H1 (cell line): ENCODE results near the gene CPT1A. TPM values are rescaled to one million over a fixed set of nuclear protein-coding genes. Genes with fewer than 3 reads are reported as not detected.

Experiments
- CTCF ChIA-PET: fragments of 300-600 bp; sonication (Branson Sonifier 250); formaldehyde crosslinking; loops from one replicate; lab custom pipeline; 2021; ENCODE audit not compliant: partially characterized antibody; lab: Charles Lee
- POLR2A ChIA-PET: fragments of 300-600 bp; sonication (Branson Sonifier 250); formaldehyde crosslinking; loops from one replicate; lab custom pipeline; 2021; ENCODE audit warnings: inconsistent platforms; ENCODE audit not compliant: partially characterized antibody; lab: Charles Lee
- DNase-seq, 2 experiments: peaks; one replicate each; pipeline versions ENCODE4 v3.0.0 to v3.0.0-alpha.2; 2010 to 2022; ENCODE audit warnings: low spot score in 2 of 2, low read depth in 1 of 2, mixed read lengths in 1 of 2
- FAIRE-seq: peaks from 2 replicates; lab custom pipeline; 2011; peaks lifted over from hg19 to GRCh38; lab: Jason Lieb, UNC
- H2AFZ ChIP-seq: 2 replicates; pipeline ENCODE4 v1.8.1; 2012; ENCODE audit warnings: low read length, inconsistent platforms
- H2AK5ac ChIP-seq: 2 replicates; pipeline ENCODE4 v1.6.1; 2013; ENCODE audit warnings: low read depth, low read length
- H2BK120ac ChIP-seq: replicated peaks from 2 replicates; pipeline ENCODE3; 2013; ENCODE audit warnings: low read depth, low read length, inconsistent platforms
- H2BK12ac ChIP-seq: 2 replicates; pipeline ENCODE4 v1.6.1; 2013; ENCODE audit warnings: low read depth, low read length
- H2BK15ac ChIP-seq: 2 replicates; pipeline ENCODE4 v1.6.1; 2013; ENCODE audit warnings: low read length
- H2BK20ac ChIP-seq: 2 replicates; pipeline ENCODE4 v1.6.1; 2013; ENCODE audit warnings: low read length
- H2BK5ac ChIP-seq: 2 replicates; pipeline ENCODE4 v1.6.1; 2013; ENCODE audit warnings: low read depth, low read length
- H3K14ac ChIP-seq: 2 replicates; pipeline ENCODE4 v1.6.1; 2013; ENCODE audit warnings: inconsistent platforms; ENCODE audit not compliant: insufficient read length
- H3K18ac ChIP-seq: 2 replicates; pipeline ENCODE4 v1.6.1; 2013; ENCODE audit warnings: low read length; ENCODE audit errors: extremely low read depth
- H3K23ac ChIP-seq: 2 replicates; pipeline ENCODE4 v1.6.1; 2013; ENCODE audit warnings: inconsistent platforms; ENCODE audit not compliant: insufficient read length
- H3K23me2 ChIP-seq: 2 replicates; pipeline ENCODE4 v1.6.1; 2013; ENCODE audit warnings: low read depth, low read length
- H3K27ac ChIP-seq: 2 replicates; pipeline ENCODE4 v1.6.1; 2011; ENCODE audit warnings: low read depth, low read length, inconsistent platforms
- H3K27me3 ChIP-seq, 4 experiments: replicated peaks in 1 of 4; 1 replicate in 1 of 4; 2 replicates in 3 of 4; pipeline versions ENCODE4 v1.6.1 to v1.8.1; 2011 to 2013; ENCODE audit warnings: low read length in 3 of 4, mild to moderate bottlenecking in 3 of 4, inconsistent platforms in 2 of 4, mixed read lengths in 2 of 4, moderate library complexity in 1 of 4; ENCODE audit not compliant: control insufficient read depth in 3 of 4, insufficient read depth in 3 of 4; ENCODE audit errors: extremely low read depth in 1 of 4
- H3K36me3 ChIP-seq, 4 experiments: 2 replicates each; pipeline versions ENCODE4 v1.6.1 to v1.8.1; 2011 to 2013; ENCODE audit warnings: mild to moderate bottlenecking in 4 of 4, low read length in 3 of 4, moderate library complexity in 2 of 4, control low read depth in 1 of 4, inconsistent platforms in 1 of 4; ENCODE audit not compliant: insufficient read depth in 4 of 4, control insufficient read depth in 2 of 4
- H3K4ac ChIP-seq: replicated peaks from 2 replicates; pipeline ENCODE3; 2013; ENCODE audit warnings: low read length, low read depth, mixed read lengths, inconsistent platforms; ENCODE audit not compliant: insufficient read length
- H3K4me1 ChIP-seq, 4 experiments: replicated peaks in 1 of 4; 1 replicate in 1 of 4; 2 replicates in 3 of 4; pipeline versions ENCODE4 v1.6.1 to v1.8.1; 2011 to 2013; ENCODE audit warnings: low read length in 3 of 4, inconsistent platforms in 2 of 4, mixed read lengths in 1 of 4; ENCODE audit not compliant: insufficient read depth in 4 of 4, control insufficient read depth in 3 of 4
- H3K4me2 ChIP-seq, 2 experiments: 2 replicates each; pipeline versions ENCODE4 v1.6.1 to v1.8.1; 2011 to 2013; ENCODE audit warnings: low read depth in 2 of 2, low read length in 2 of 2, control low read depth in 1 of 2, inconsistent platforms in 1 of 2, mild to moderate bottlenecking in 1 of 2; ENCODE audit not compliant: insufficient read depth in 1 of 2
- H3K4me3 ChIP-seq, 4 experiments: fragments of 200-600, 300-600 bp in 1 of 4; sonication (generic), shearing (Covaris generic), sonication (Bioruptor Twin) in 1 of 4; 2 replicates each; pipeline versions ENCODE4 v1.5.1 to v1.8.1; 2011 to 2016; ENCODE audit warnings: low read length in 4 of 4, low read depth in 3 of 4, control low read depth in 2 of 4, inconsistent platforms in 2 of 4, mild to moderate bottlenecking in 2 of 4, mixed read lengths in 1 of 4, moderate library complexity in 1 of 4; ENCODE audit not compliant: insufficient read depth in 2 of 4; ENCODE audit errors: extremely low read depth in 1 of 4
- H3K56ac ChIP-seq: replicated peaks from 2 replicates; pipeline ENCODE3; 2013; ENCODE audit warnings: low read depth, mild to moderate bottlenecking, mixed read lengths, low read length, inconsistent platforms; ENCODE audit not compliant: insufficient read length
- H3K79me1 ChIP-seq: 2 replicates; pipeline ENCODE4 v1.6.1; 2013; ENCODE audit warnings: low read depth, low read length, control low read depth
- H3K79me2 ChIP-seq, 2 experiments: 2 replicates each; pipeline versions ENCODE4 v1.6.1 to v1.8.1; 2012 to 2013; ENCODE audit warnings: low read length in 2 of 2, mild to moderate bottlenecking in 2 of 2, inconsistent platforms in 1 of 2; ENCODE audit not compliant: insufficient read depth in 2 of 2, control insufficient read depth in 1 of 2
- H3K9ac ChIP-seq, 4 experiments: replicated peaks in 1 of 4; 1 replicate in 1 of 4; 2 replicates in 3 of 4; pipeline versions ENCODE4 v1.6.1 to v1.8.1; 2011 to 2013; ENCODE audit warnings: low read depth in 3 of 4, low read length in 3 of 4, control low read depth in 2 of 4, mild to moderate bottlenecking in 2 of 4, moderate library complexity in 2 of 4, inconsistent platforms in 1 of 4; ENCODE audit errors: extremely low read depth in 1 of 4
- H3K9me3 ChIP-seq, 2 experiments: 2 replicates each; pipeline versions ENCODE4 v1.6.1 to v1.8.1; 2012 to 2013; ENCODE audit warnings: mild to moderate bottlenecking in 2 of 2, moderate library complexity in 2 of 2, control low read depth in 1 of 2, inconsistent platforms in 1 of 2, low read depth in 1 of 2, low read length in 1 of 2, mixed read lengths in 1 of 2; ENCODE audit not compliant: insufficient read depth in 2 of 2
- H4K20me1 ChIP-seq, 2 experiments: replicated peaks in 1 of 2; 2 replicates each; pipeline versions ENCODE3 to v1.8.1; 2011 to 2013; ENCODE audit warnings: inconsistent platforms in 2 of 2, low read length in 2 of 2, mild to moderate bottlenecking in 1 of 2; ENCODE audit not compliant: insufficient read depth in 2 of 2, control insufficient read depth in 1 of 2
- H4K5ac ChIP-seq: 2 replicates; pipeline ENCODE4 v1.6.1; 2013; ENCODE audit warnings: low read length, low read depth, mixed read lengths, inconsistent platforms; ENCODE audit not compliant: insufficient read length
- H4K8ac ChIP-seq: 2 replicates; pipeline ENCODE4 v1.8.0; 2013; ENCODE audit warnings: mild to moderate bottlenecking, moderate library complexity, low read length, inconsistent platforms; ENCODE audit not compliant: insufficient read depth; ENCODE audit errors: extremely low read depth
- H4K91ac ChIP-seq: replicated peaks from 2 replicates; pipeline ENCODE3; 2013; ENCODE audit warnings: low read length, mixed read lengths, inconsistent platforms; ENCODE audit not compliant: insufficient read length
- ASH2L ChIP-seq: fragments of 200-600, 300-600 bp; sonication (generic); IDR thresholded peaks from one replicate; pipeline ENCODE4 v1.7.1; 2017; ENCODE audit warnings: low read length
- EP300 ChIP-seq, 2 experiments: IDR thresholded peaks; 1 replicate in 1 of 2; 2 replicates in 1 of 2; pipeline ENCODE4 v1.6.1; 2011 to 2012; ENCODE audit warnings: low read depth in 2 of 2, low read length in 2 of 2, mild to moderate bottlenecking in 2 of 2, borderline replicate concordance in 1 of 2, inconsistent platforms in 1 of 2, moderate library complexity in 1 of 2
- EZH2 ChIP-seq: fragments of 200-600 bp; sonication (generic); IDR thresholded peaks from 2 replicates; pipeline ENCODE4 v1.7.1; 2012; ENCODE audit warnings: low read depth, mild to moderate bottlenecking, moderate library complexity, low read length, inconsistent platforms; ENCODE audit not compliant: severe bottlenecking
- GABPA ChIP-seq: IDR thresholded peaks from 2 replicates; pipeline ENCODE4 v1.6.1; 2011; ENCODE audit warnings: mild to moderate bottlenecking, low read length, moderate library complexity, borderline replicate concordance; ENCODE audit not compliant: insufficient read depth
- HDAC6 ChIP-seq: IDR thresholded peaks from one replicate; pipeline ENCODE4 v1.7.1; 2012; ENCODE audit warnings: low read depth, mild to moderate bottlenecking, inconsistent platforms, low read length, moderate library complexity
- JUND ChIP-seq: IDR thresholded peaks from 2 replicates; pipeline ENCODE4 v1.6.1; 2011; ENCODE audit warnings: mild to moderate bottlenecking, improper control_type of control experiment, low read length
- RFX5 ChIP-seq: IDR thresholded peaks from 2 replicates; pipeline ENCODE4 v1.6.1; 2011; ENCODE audit warnings: low read depth, low read length, improper control_type of control experiment, borderline replicate concordance
- SP4 ChIP-seq: IDR thresholded peaks from 2 replicates; pipeline ENCODE4 v1.6.1; 2012; ENCODE audit warnings: low read length, inconsistent platforms
- YY1 ChIP-seq: IDR thresholded peaks from 2 replicates; pipeline ENCODE4 v1.6.1; 2011; ENCODE audit warnings: low read depth, mild to moderate bottlenecking, low read length
- WGBS, 2 experiments: shearing (Covaris generic) in 1 of 2; methylation state at CpG; one replicate each; pipeline versions ENCODE4 v1.1.6 to v1.1.7; 2013 to 2015; ENCODE audit warnings: low lambda C conversion rate in 2 of 2, mixed read lengths in 2 of 2, inconsistent platforms in 1 of 2, low coverage in 1 of 2, missing lambda C conversion rate in 1 of 2; ENCODE audit not compliant: insufficient replicate concordance in 2 of 2, insufficient coverage in 1 of 2, insufficient read length in 1 of 2; ENCODE audit errors: extremely low coverage in 1 of 2, missing lambda C conversion rate in 1 of 2; 5-methylcytosine and 5-hydroxymethylcytosine counted together
- polyA plus RNA-seq, 7 experiments: library from polyadenylated mRNA; depleted of rRNA in 3 of 7; stranded (reverse) in 5 of 7; unstranded in 2 of 7; fragments of >200 nt in 5 of 7; fragments of 200-250 nt in 2 of 7; gene quantifications; 1 replicate in 5 of 7; 2 replicates in 1 of 7; 4 replicates in 1 of 7; pipeline versions ENCODE4 v1.2.1 to v1.2.3, GENCODE V29; 2011 to 2013; ENCODE audit warnings: missing spikeins in 2 of 7, mixed read lengths in 2 of 7
- total RNA-seq: library from RNA; stranded (reverse); fragmentation: NEBNext Ultra II Directional; extraction: Animal tissue kit (Norgen Biotek cat#: 25700); gene quantifications from 2 replicates; pipeline ENCODE4 v1.2.1, GENCODE V29; 2021
- TF ChIP-seq, protein P1 (sequence below): IDR thresholded peaks from 2 replicates; pipeline ENCODE4 v1.6.1; 2011; ENCODE audit warnings: low read depth, mild to moderate bottlenecking, low read length; ENCODE audit not compliant: insufficient read depth
- TF ChIP-seq, protein P2 (sequence below), 3 experiments: IDR thresholded peaks; 1 replicate in 2 of 3; 2 replicates in 1 of 3; pipeline versions ENCODE4 v1.5.1 to v1.6.1; 2011; ENCODE audit warnings: low read length in 3 of 3, mild to moderate bottlenecking in 3 of 3, inconsistent platforms in 2 of 3, low read depth in 1 of 3, moderate library complexity in 1 of 3; ENCODE audit not compliant: insufficient read depth in 1 of 3; ENCODE audit errors: control extremely low read depth in 1 of 3

The CPT1A gene
- total and polyA plus RNA-seq, 2 of the 8 experiments (the other 6 are each of a cell fraction or from before 2014, with no cell fraction given) = 2.9 to 12.2 TPM

DNA sequence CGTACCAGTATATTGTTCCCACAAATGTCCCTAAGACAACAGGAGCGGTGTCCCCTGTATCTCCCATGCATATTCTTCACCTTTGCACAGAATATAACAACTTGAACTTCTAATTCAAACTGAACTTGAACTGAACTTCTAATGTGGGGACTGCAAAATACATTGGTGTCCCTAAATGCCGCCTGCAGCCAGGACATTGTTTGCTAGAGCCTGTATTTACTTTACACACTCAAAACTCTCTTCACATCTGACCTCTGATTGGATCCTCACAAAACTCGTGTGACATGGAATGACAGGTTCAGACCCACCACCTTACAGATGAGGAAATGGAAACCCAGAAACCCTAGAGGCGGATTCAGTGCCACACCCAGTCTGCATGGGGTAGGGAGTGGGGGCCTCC is 6.4 kb downstream of the CPT1A start:
- no peak overlapping the region for H2BK15ac ChIP-seq
- no peaks in the 10 kb centered on the region for H3K79me1 ChIP-seq
- H4K5ac ChIP-seq = no peak overlapping the region
- H4K91ac ChIP-seq = no peak overlapping the region
- H4K8ac ChIP-seq = no peak overlapping the region
- CTCF ChIA-PET = interaction anchor here (0.8 to 1.1 kb wide), 2 partner anchors 30 to 37 kb away, joined by 3 to 5 read pairs; no protein-coding TSS in a partner anchor
- H3K4me3 ChIP-seq = no peak overlapping the region
- FAIRE-seq (no peak), DNase-seq (no peak)
- H3K27ac ChIP-seq = no peak overlapping the region
- H4K20me1 ChIP-seq = peaks cover 2 to 4% of the 10 kb centered on the region in 2 experiments
- no peak overlapping the region for H2BK5ac ChIP-seq
- H3K4ac ChIP-seq = no peak overlapping the region
- no peak overlapping the region for H3K9ac ChIP-seq
- no peak overlapping the region for H2AK5ac ChIP-seq
- H2AFZ ChIP-seq = no peak overlapping the region
- no peak overlapping the region for H3K56ac ChIP-seq
- 78% methylated on average over 5 of the region's 5 CpGs; no CpG with 5 or more reads in 1 of the 2 experiments for WGBS, 2 experiments
- H3K23me2 ChIP-seq = peaks cover 10% of the 10 kb centered on the region; the same call in 1 of the 2 replicates
- no peaks in the 10 kb centered on the region for H3K36me3 ChIP-seq
- no peak overlapping the region for H2BK12ac ChIP-seq
- no peak overlapping the region for H2BK120ac ChIP-seq
- peaks cover 0 to 12% (median 6%) of the 10 kb centered on the region in 4 experiments; a peak in 6 of 7 replicates for H3K27me3 ChIP-seq
- H3K79me2 ChIP-seq = no peaks in the 10 kb centered on the region
- peaks cover 5 to 14% (median 6%) of the 10 kb centered on the region in 4 experiments for H3K4me1 ChIP-seq
- H3K4me2 ChIP-seq = no peak overlapping the region
- no peak overlapping the region for H3K14ac ChIP-seq
- no peak overlapping the region for H3K18ac ChIP-seq
- no peak overlapping the region for H3K23ac ChIP-seq
- no peak overlapping the region for H2BK20ac ChIP-seq
- POLR2A ChIA-PET = no interaction called here
- H3K9me3 ChIP-seq = no peaks in the 10 kb centered on the region
- no peak for TF ChIP-seq HDAC6
- TF ChIP-seq ASH2L = no peak
- TF ChIP-seq, protein P1, sequence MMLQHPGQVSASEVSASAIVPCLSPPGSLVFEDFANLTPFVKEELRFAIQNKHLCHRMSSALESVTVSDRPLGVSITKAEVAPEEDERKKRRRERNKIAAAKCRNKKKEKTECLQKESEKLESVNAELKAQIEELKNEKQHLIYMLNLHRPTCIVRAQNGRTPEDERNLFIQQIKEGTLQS = no peak
- no peak for TF ChIP-seq EZH2
- no peak for TF ChIP-seq EP300 (IDR thresholded peaks at IDR 0.05; ENCODE audit: borderline replicate concordance in 1 of 2, low read depth in 2 of 2, low read length in 2 of 2)
- TF ChIP-seq GABPA = no peak
- TF ChIP-seq JUND = no peak
- TF ChIP-seq RFX5 = no peak
- TF ChIP-seq YY1 = no peak
- no peak for TF ChIP-seq SP4
- TF ChIP-seq, protein P2, sequence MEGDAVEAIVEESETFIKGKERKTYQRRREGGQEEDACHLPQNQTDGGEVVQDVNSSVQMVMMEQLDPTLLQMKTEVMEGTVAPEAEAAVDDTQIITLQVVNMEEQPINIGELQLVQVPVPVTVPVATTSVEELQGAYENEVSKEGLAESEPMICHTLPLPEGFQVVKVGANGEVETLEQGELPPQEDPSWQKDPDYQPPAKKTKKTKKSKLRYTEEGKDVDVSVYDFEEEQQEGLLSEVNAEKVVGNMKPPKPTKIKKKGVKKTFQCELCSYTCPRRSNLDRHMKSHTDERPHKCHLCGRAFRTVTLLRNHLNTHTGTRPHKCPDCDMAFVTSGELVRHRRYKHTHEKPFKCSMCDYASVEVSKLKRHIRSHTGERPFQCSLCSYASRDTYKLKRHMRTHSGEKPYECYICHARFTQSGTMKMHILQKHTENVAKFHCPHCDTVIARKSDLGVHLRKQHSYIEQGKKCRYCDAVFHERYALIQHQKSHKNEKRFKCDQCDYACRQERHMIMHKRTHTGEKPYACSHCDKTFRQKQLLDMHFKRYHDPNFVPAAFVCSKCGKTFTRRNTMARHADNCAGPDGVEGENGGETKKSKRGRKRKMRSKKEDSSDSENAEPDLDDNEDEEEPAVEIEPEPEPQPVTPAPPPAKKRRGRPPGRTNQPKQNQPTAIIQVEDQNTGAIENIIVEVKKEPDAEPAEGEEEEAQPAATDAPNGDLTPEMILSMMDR (IDR thresholded peaks at IDR 0.05; ENCODE audit: control extremely low read depth in 1 of 3, insufficient read depth in 1 of 3, low read depth in 1 of 3, low read length in 3 of 3) = no peak
